ENCODE results near the gene GALE. TPM values are rescaled to one million over a fixed set of nuclear protein-coding genes. Genes with fewer than 3 reads are reported as not detected.
A peak's percentile ranks its signal among the peaks of the same experiment; 100 is the strongest.

Gene GALE
- total RNA-seq, 1 experiment from 2014 or later = 86.0 TPM

- ChIA-PET CTCF (interaction anchor here (0.8 kb wide), 1 partner anchor 22 kb away, joined by 4 read pairs; no protein-coding TSS in a partner anchor), POLR2A (ENCODE audit: unreplicated experiment) (no interaction called here)
- Histone ChIP-seq H3F3A (ENCODE audit: low read length, unreplicated experiment) (peaks cover 13% of the 10 kb centered on the region), H3K36me3 (ENCODE audit: low read depth, low read length) (peaks cover 14% of the 10 kb centered on the region), H3K9ac (ENCODE audit: low read length) (no peak overlapping the region), H4K20me1 (ENCODE audit: low read length) (no peaks in the 10 kb centered on the region), H3K27me3 (ENCODE audit: low read length) (no peaks in the 10 kb centered on the region), H3K4me2 (ENCODE audit: low read length) (no peak overlapping the region), H3K4me3 (ENCODE audit: low read length) (no peak overlapping the region), H3K79me2 (ENCODE audit: low read length) (peaks cover 32% of the 10 kb centered on the region), H3K4me1 (ENCODE audit: insufficient read depth, low read length) (peaks cover 27% of the 10 kb centered on the region), H3K9me3 (ENCODE audit: low read length) (no peaks in the 10 kb centered on the region), H2AFZ (ENCODE audit: low read length) (no peak overlapping the region), H3K9me2 (replicated peaks; ENCODE audit: low read length) (no peaks in the 10 kb centered on the region), H3K27ac (ENCODE audit: low read length) (no peak overlapping the region)
- no TSS peak for BruUV-seq (replicated peaks)
- TF ChIP-seq EZH2phosphoT487 (IDR thresholded peaks at IDR 0.05; ENCODE audit: borderline replicate concordance, low read length) (no peak), EZH2 (IDR thresholded peaks at IDR 0.05; ENCODE audit: low read length, unreplicated experiment) (no peak)
- TF ChIP-seq, protein P1, sequence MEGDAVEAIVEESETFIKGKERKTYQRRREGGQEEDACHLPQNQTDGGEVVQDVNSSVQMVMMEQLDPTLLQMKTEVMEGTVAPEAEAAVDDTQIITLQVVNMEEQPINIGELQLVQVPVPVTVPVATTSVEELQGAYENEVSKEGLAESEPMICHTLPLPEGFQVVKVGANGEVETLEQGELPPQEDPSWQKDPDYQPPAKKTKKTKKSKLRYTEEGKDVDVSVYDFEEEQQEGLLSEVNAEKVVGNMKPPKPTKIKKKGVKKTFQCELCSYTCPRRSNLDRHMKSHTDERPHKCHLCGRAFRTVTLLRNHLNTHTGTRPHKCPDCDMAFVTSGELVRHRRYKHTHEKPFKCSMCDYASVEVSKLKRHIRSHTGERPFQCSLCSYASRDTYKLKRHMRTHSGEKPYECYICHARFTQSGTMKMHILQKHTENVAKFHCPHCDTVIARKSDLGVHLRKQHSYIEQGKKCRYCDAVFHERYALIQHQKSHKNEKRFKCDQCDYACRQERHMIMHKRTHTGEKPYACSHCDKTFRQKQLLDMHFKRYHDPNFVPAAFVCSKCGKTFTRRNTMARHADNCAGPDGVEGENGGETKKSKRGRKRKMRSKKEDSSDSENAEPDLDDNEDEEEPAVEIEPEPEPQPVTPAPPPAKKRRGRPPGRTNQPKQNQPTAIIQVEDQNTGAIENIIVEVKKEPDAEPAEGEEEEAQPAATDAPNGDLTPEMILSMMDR (conservative IDR thresholded peaks at IDR 0.05; ENCODE audit: low read depth, low read length) = no peak
- intact Hi-C loops (cut with micrococcal nuclease) = no loop called here
- ATAC-seq (no peak), DNase-seq (no peak)
Observed at GRCh38 chr1:23793861-23794731, 6.5 kb downstream of the GALE start.

DNA sequence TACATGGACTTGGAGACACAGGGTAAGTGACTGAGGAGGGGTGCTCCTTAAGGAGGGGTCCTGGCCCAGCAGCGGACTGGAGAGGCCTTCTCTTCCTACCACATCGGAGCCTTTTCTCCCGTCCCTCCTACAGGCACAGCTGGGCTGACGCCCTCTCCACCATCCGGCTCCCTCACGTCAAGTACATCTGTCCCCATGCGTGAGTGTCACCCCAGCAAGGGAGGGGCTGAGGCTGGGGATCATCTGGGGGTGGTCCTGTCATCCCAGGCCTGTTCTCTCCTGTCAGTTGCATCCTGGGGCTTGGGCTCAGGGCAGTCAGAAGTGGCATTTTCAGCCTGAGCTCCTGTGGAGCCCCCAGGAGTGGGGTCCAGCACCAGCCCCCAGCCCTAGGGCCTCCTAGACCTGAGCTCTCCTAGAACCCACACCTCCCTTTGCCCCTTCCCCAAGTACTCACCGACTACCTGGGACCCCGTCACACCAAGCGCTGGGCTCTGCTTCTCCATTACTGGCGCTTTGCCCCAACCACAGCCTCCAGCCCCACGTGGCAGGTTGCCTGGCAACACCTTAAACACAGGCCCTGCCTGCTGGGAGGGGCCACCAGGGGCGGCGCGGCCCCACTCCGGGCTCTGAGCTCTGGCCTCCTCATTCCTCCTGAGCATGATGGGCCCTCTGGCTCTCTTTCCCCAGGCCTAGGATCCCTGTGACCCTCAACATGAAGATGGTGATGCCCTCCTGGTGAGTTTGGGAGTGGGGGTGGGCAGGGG lies 7.4 kb downstream of the GALE start:
- ATAC-seq (no peak), DNase-seq (no peak)
- Histone ChIP-seq H3K79me2 (ENCODE audit: low read length) (peaks cover 27% of the 10 kb centered on the region), H2AFZ (ENCODE audit: low read length) (no peak overlapping the region), H3K27me3 (ENCODE audit: low read length) (no peaks in the 10 kb centered on the region), H3F3A (ENCODE audit: low read length, unreplicated experiment) (peaks cover 13% of the 10 kb centered on the region), H3K4me1 (ENCODE audit: insufficient read depth, low read length) (peaks cover 24% of the 10 kb centered on the region), H3K4me2 (ENCODE audit: low read length) (peak overlapping the region; percentile 100), H3K27ac (ENCODE audit: low read length) (no peak overlapping the region), H3K9me2 (replicated peaks; ENCODE audit: low read length) (no peaks in the 10 kb centered on the region), H3K9me3 (ENCODE audit: low read length) (no peaks in the 10 kb centered on the region), H4K20me1 (ENCODE audit: low read length) (no peaks in the 10 kb centered on the region), H3K4me3 (ENCODE audit: low read length) (peak overlapping the region; percentile 100), H3K36me3 (ENCODE audit: low read depth, low read length) (peaks cover 14% of the 10 kb centered on the region), H3K9ac (ENCODE audit: low read length) (no peak overlapping the region)
- ChIA-PET POLR2A (ENCODE audit: unreplicated experiment) (no interaction called here), CTCF (no interaction called here)
- TF ChIP-seq EZH2 (IDR thresholded peaks at IDR 0.05; ENCODE audit: low read length, unreplicated experiment) = no peak
- TF ChIP-seq, protein P1 (conservative IDR thresholded peaks at IDR 0.05; ENCODE audit: low read depth, low read length) = no peak
- no peak for TF ChIP-seq EZH2phosphoT487 (IDR thresholded peaks at IDR 0.05; ENCODE audit: borderline replicate concordance, low read length)
- BruUV-seq (replicated peaks) = no TSS peak
- intact Hi-C loops (cut with micrococcal nuclease) = no loop called here
